GM18868 (cell line): Measurements from ENCODE around the gene KDM2A.
A peak's percentile ranks its signal among the peaks of the same experiment; 100 is the strongest.

Experiments used
- ATAC-seq: cut with Tn5 transposase; IDR thresholded peaks from one replicate; pipeline ENCODE4 v1.9.1; 2021; ENCODE audit warnings: mild to moderate bottlenecking, moderate library complexity; ENCODE audit not compliant: unreplicated experiment

The KDM2A gene

GRCh38 chr11:67271205-67271540 is 152.1 kb downstream of the KDM2A start:
- no peak for ATAC-seq

- ATAC-seq = no peak
Observed at GRCh38 chr11:67271541-67272284, 152.7 kb downstream of the KDM2A start.

GRCh38 chr11:67272327-67273259 is 153.5 kb downstream of the KDM2A start:
- ATAC-seq = no peak

DNA sequence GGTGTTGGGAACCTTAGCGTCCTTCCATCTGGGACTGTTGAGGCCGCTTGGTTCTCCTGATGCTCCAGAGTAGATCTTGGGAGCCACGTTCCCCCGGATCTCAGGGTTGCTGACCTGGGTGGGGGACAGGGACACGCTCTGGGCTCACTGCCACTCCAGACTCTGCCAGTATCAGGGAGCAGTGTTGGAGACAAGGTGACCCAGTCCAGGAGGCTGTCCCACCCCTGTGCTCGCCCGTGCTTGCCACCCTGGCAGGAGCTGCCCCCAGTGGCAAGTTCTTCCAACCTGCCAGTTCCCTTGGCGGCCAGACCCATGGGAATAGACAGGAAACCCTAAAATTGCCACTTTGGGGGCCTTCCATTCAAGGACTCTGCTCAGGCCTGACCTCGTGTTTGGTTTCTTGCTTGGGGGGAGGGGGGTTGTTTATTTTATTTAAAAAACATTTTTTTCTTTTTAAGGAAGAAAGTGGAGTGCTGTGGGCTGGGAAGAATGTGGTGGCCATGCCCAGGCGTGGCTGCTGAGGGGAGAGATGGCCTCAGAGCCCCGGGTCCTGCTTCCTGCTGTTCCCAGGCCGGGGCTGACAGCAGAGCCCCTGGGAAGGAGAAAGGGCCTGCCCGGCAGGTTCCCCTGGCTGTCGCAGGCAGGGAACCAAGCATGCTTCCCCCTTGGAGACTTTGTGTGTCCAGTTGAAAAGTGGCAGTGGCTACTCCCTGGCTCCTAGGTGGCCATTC is 154.4 kb downstream of the KDM2A start:
- ATAC-seq = no peak

- no peak for ATAC-seq
Observed at GRCh38 chr11:67274768-67275605, 155.9 kb downstream of the KDM2A start.

DNA sequence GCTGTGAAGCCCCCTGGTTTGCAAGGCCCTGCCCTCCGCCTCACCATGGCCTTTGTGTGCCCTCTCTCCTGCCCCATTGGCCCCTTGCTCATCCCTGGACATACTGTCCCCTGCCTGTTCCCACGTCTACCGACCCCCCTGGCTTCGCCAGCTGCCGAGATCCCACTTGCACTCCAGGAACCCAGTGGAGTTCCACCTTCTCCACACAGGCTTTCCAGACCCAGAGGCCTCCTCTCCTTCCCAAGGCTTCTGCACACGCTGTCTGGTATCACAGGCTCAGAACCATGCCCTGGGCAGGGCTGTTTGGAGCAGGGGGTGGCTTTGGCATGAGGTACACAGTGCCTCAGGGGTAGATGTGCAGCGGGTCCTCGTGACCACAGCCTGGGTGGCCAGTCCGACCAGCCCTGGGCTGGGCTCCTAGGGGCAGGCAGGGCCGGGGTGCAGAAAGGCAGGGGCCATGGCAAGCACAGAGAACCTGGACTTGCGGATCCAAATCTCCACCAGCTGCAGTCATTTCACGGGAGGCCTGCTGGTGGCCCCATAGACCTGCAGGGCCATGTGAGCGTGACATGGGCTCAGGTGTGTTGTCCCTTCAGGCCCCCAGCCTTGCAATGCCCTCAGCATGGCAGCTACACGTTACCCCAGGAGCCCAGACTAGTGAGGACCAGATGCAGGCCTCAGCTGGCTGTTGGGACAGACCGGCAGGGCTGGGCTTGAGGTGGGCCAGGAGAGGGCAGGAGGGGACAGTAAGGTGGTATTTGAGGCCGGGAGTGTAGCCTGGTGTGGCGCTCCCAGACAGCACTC is 156.7 kb downstream of the KDM2A start:
- no peak for ATAC-seq

GRCh38 chr11:67276781-67277230 is 157.7 kb downstream of the KDM2A start:
- peak; percentile 11 for ATAC-seq

DNA sequence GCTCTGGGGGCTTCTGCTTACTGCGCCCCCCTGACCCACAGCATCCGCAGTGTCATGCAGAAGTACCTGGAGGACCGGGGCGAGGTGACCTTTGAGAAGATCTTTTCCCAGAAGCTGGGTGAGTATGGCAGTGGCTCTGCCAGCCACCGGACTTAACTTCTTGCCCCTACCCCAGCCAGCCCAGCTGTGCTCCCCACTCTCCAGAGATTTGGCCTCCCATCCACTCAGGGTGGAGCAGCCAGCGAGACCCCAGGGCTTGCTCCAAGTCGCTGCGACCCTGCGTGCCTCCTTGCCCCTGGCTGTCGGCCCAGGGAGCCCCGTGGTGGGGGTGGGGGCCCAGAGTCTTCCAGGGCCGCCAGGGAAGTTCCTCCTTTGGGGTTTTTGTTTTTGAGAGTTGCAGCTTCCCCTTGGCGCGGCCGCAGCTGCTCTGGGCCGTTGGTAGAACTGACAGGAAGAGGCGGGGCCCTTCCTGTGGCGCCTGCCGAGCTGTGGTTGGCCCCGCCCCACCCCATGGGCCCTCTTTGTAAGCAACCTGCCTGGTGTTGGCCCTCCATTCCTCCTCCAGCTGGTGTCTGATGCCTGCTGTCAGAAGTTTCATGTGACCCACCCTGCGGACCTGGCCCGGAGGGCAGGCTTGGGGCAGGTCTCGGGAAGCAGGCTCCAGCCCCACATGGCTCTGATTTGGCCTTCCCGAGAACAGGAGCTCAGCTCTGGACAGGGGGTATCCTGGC is 158.3 kb downstream of the KDM2A start:
- ATAC-seq = peak; percentile 86

- ATAC-seq = no peak
Observed at GRCh38 chr11:67278135-67278938, 159.3 kb downstream of the KDM2A start.

DNA sequence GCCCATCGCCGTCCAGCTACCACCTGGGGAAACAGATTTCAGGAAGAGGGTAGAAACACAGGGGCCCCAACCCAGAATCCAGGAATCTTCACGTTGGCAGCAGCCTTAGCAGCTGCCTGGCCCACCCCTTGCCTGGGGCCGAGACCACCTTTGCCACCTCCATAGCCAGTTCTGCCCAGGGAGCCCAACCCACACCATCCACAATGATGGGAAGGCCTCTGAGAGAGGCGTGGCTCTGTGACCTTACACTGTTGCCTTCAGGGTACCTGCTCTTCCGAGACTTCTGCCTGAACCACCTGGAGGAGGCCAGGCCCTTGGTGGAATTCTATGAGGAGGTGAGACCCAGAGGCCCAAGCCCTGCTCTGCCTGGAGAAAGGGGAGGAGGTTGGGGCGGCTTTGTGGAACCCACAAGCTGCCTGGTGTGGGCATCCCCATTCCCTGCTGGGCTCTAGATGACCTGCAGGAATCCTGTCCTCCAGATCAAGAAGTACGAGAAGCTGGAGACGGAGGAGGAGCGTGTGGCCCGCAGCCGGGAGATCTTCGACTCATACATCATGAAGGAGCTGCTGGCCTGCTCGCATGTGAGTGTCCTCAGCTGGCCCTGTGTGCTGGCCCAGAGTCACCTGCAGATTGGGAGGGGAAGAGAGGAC is 160.0 kb downstream of the KDM2A start:
- ATAC-seq = no peak

- ATAC-seq = no peak
Observed at GRCh38 chr11:67279589-67280340, 160.7 kb downstream of the KDM2A start.

- no peak for ATAC-seq
Observed at GRCh38 chr11:67280341-67280787, 161.3 kb downstream of the KDM2A start.

DNA sequence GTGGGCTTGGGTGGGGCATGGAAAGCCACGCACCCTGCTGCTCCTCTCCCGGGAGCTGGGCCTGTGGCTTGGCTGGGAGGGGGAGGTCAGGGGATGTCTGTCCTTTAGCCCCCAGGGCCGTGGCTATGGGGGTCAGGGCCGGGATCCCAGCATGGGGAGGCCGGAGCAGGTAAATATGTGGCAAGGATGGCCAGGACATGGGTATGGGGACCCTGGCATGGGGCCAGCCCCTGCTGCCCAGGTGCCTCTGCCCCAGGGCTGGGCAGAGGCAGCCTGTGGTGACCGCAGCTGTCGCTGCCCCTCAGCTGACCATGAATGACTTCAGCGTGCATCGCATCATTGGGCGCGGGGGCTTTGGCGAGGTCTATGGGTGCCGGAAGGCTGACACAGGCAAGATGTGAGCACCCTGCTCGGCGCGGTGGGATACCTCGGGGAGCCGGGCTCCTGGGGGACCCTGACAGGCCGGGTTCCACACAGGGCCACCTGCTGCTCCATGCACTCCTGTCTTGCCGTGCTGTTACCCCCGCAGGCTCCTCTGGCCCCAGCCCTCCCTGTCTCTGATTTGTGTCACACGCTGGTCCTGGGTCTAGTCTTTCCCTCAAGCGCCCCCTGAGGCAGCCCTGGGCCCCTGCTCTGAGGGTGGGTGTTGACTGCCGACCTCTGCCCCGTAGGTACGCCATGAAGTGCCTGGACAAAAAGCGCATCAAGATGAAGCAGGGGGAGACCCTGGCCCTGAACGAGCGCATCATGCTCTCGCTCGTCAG is 161.9 kb downstream of the KDM2A start:
- no peak for ATAC-seq

- no peak for ATAC-seq
Observed at GRCh38 chr11:67281552-67282150, 162.6 kb downstream of the KDM2A start.

DNA sequence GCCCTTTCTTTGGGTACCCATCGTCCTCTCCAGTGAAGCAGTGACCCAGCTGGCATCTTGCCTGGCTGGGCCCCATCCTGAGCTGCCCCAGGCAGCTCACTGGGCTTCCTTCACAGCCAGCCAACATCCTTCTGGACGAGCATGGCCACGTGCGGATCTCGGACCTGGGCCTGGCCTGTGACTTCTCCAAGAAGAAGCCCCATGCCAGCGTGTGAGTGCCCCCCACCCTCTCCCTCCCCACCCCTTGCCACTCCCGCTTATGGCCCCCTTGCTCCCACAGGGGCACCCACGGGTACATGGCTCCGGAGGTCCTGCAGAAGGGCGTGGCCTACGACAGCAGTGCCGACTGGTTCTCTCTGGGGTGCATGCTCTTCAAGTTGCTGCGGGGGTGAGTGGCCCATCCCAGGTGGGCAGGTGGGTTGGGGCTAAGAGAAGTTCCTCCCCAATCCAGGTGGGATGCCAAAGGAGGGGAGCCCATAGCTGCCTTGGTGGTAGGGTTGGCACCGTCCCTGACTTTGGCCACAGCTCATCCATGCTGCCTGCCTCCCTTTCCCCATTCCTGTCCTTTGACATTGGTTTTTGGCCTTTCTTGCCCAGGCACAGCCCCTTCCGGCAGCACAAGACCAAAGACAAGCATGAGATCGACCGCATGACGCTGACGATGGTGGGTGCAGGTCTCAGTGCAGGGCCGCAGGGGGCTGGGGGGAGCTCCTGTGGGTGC is 163.3 kb downstream of the KDM2A start:
- ATAC-seq = no peak
